Panc1 (cell line): Measurements from ENCODE around the gene FLYWCH1.

Source experiments
- SIN3A ChIP-seq: IDR thresholded peaks from 2 replicates; pipeline ENCODE4 v1.6.1; 2012; ENCODE audit warnings: low read depth, mild to moderate bottlenecking, low read length, moderate library complexity, borderline replicate concordance; ENCODE audit not compliant: insufficient read depth
- TF ChIP-seq, protein P1 (sequence below): fragments of 450-650 bp; IDR thresholded peaks from 2 replicates; pipeline ENCODE4 v1.5.1; 2017; ENCODE audit warnings: mild to moderate bottlenecking
- TF ChIP-seq, protein P2 (sequence below), 2 experiments: IDR thresholded peaks; 2 replicates each; pipeline ENCODE4 v1.6.1; 2011 to 2012; ENCODE audit warnings: low read depth in 2 of 2, control low read depth in 1 of 2, low read length in 1 of 2, mild to moderate bottlenecking in 1 of 2, moderate library complexity in 1 of 2; ENCODE audit not compliant: insufficient read depth in 1 of 2

DNA sequence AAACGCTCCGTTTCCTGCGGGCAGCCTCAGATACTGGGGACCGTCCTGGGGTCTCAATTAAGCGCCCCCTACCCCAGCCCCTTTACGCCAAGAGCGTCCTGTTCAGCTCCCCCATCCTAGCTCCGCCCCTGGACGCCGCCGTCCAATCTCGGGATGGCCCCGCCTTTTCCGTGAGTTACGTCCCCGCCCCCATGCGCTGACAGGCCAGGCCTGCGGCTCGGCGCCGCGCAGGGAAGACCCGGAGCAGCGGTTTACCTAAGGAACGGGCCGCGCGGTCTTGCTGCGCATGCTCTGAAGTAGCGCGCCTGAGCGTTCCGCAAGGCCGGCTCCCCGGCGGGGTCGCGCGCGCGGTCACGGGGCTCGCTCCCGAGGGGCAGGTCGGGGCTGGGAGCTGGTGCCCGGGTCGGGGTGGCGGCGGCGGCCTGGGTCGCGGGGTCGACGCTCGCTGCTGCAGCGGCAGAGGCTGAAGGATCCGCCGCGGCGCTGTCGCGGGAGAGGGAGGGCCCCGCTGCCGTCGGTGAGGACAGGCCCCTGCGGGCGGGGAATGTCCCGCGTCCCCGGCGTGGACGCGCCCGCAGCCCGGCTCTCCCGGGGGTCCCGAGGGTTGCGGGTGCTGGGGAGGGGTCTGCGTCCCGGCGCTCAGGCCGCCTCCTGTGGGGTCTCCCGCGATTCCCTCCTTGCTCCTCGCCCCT, at the start of gene FLYWCH1:
- TF ChIP-seq, protein P1, sequence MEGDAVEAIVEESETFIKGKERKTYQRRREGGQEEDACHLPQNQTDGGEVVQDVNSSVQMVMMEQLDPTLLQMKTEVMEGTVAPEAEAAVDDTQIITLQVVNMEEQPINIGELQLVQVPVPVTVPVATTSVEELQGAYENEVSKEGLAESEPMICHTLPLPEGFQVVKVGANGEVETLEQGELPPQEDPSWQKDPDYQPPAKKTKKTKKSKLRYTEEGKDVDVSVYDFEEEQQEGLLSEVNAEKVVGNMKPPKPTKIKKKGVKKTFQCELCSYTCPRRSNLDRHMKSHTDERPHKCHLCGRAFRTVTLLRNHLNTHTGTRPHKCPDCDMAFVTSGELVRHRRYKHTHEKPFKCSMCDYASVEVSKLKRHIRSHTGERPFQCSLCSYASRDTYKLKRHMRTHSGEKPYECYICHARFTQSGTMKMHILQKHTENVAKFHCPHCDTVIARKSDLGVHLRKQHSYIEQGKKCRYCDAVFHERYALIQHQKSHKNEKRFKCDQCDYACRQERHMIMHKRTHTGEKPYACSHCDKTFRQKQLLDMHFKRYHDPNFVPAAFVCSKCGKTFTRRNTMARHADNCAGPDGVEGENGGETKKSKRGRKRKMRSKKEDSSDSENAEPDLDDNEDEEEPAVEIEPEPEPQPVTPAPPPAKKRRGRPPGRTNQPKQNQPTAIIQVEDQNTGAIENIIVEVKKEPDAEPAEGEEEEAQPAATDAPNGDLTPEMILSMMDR: no peak
- TF ChIP-seq SIN3A: 0 out of 2 replicates have a peak, but pooled peaks have one; percentile 57
- TF ChIP-seq, protein P2, sequence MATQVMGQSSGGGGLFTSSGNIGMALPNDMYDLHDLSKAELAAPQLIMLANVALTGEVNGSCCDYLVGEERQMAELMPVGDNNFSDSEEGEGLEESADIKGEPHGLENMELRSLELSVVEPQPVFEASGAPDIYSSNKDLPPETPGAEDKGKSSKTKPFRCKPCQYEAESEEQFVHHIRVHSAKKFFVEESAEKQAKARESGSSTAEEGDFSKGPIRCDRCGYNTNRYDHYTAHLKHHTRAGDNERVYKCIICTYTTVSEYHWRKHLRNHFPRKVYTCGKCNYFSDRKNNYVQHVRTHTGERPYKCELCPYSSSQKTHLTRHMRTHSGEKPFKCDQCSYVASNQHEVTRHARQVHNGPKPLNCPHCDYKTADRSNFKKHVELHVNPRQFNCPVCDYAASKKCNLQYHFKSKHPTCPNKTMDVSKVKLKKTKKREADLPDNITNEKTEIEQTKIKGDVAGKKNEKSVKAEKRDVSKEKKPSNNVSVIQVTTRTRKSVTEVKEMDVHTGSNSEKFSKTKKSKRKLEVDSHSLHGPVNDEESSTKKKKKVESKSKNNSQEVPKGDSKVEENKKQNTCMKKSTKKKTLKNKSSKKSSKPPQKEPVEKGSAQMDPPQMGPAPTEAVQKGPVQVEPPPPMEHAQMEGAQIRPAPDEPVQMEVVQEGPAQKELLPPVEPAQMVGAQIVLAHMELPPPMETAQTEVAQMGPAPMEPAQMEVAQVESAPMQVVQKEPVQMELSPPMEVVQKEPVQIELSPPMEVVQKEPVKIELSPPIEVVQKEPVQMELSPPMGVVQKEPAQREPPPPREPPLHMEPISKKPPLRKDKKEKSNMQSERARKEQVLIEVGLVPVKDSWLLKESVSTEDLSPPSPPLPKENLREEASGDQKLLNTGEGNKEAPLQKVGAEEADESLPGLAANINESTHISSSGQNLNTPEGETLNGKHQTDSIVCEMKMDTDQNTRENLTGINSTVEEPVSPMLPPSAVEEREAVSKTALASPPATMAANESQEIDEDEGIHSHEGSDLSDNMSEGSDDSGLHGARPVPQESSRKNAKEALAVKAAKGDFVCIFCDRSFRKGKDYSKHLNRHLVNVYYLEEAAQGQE (IDR thresholded peaks at IDR 0.05; ENCODE audit: insufficient read depth in 1 of 2, low read depth in 2 of 2, low read length in 1 of 2): 0 out of 4 replicates have a peak, but pooled peaks of 1 of the 2 experiments have one; percentile 45
